Measurements from ENCODE around the gene GLS2. TPM values are rescaled to one million over a fixed set of nuclear protein-coding genes. Genes with fewer than 3 reads are reported as not detected.

Gene GLS2
- total and polyA plus RNA-seq, 2 experiments from 2014 or later = 12.2 to 31.6 TPM

- H3K4me2 ChIP-seq = no peak overlapping the region
- H3K9me2 ChIP-seq (ENCODE audit: insufficient read depth) = no peaks in the 10 kb centered on the region
- peak overlapping the region; percentile 87 for H3K27ac Mint-ChIP-seq
- peaks cover 13% of the 10 kb centered on the region for H3K4me1 ChIP-seq (ENCODE audit: insufficient read depth)
- peak overlapping the region; percentile 60; the same call in 1 of the 2 replicates for H2AFZ ChIP-seq
- no peaks in the 10 kb centered on the region for H3K36me3 ChIP-seq (ENCODE audit: insufficient read depth)
- DNase-seq (ENCODE audit: low spot score) (peak; percentile 61), ATAC-seq (peak; percentile 91)
- peaks cover 8% of the 10 kb centered on the region; the same call in 1 of the 2 replicates for H3F3A ChIP-seq (replicated peaks; ENCODE audit: low read depth)
- H3K36me3 Mint-ChIP-seq (ENCODE audit: low read depth) = no peaks in the 10 kb centered on the region
- peaks cover 18% of the 10 kb centered on the region for H3K4me1 Mint-ChIP-seq
- no peaks in the 10 kb centered on the region for H3K27me3 ChIP-seq (ENCODE audit: insufficient read depth)
- H3K27ac ChIP-seq (ENCODE audit: low read depth) = 0 out of 2 replicates have a peak overlapping the region, but pooled peaks have one; percentile 16
- no peak overlapping the region for H3K4me3 ChIP-seq
- no peak overlapping the region for H3K4me3 Mint-ChIP-seq
- H3K79me2 ChIP-seq (replicated peaks; ENCODE audit: insufficient read depth) = no peaks in the 10 kb centered on the region
- H4K20me1 ChIP-seq (replicated peaks; ENCODE audit: insufficient read depth) = no peaks in the 10 kb centered on the region
- no peak for TF ChIP-seq CREB1 (CRISPR knock-in tag; IDR thresholded peaks at IDR 0.05; ENCODE audit: low read depth)
- TF ChIP-seq ETS1 (IDR thresholded peaks at IDR 0.05) = no peak
- TF ChIP-seq POLR2AphosphoS5 (IDR thresholded peaks at IDR 0.05; ENCODE audit: low read depth) = no peak
- TF ChIP-seq EZH2 (IDR thresholded peaks at IDR 0.05; ENCODE audit: low read depth, unreplicated experiment) = no peak
- no peak for TF ChIP-seq CTCF (conservative IDR thresholded peaks at IDR 0.05; ENCODE audit: low read depth in 2 of 2)
- TF ChIP-seq ZNF114 (CRISPR knock-in tag; IDR thresholded peaks at IDR 0.05) = no peak
- TF ChIP-seq EZH2phosphoT487 (IDR thresholded peaks at IDR 0.05; ENCODE audit: unreplicated experiment) = no peak
- no peak for TF ChIP-seq NANOG (IDR thresholded peaks at IDR 0.05; ENCODE audit: borderline replicate concordance)
- TF ChIP-seq REST (IDR thresholded peaks at IDR 0.05; ENCODE audit: unreplicated experiment) = no peak
- no peak for TF ChIP-seq JUNB (IDR thresholded peaks at IDR 0.05; ENCODE audit: unreplicated experiment)
- no peak for TF ChIP-seq STAT1 (IDR thresholded peaks at IDR 0.05; ENCODE audit: unreplicated experiment)
- TF ChIP-seq ZNF462 (CRISPR knock-in tag; IDR thresholded peaks at IDR 0.05) = no peak
- TF ChIP-seq ZNF331 (CRISPR knock-in tag; IDR thresholded peaks at IDR 0.05; ENCODE audit: low read depth) = no peak
- H3K9me3 Mint-ChIP-seq = no peaks in the 10 kb centered on the region
- H3K27me3 Mint-ChIP-seq (ENCODE audit: insufficient read depth, low read depth, poor library complexity) = peaks cover 4% of the 10 kb centered on the region
Measured at GRCh38 chr12:56462565-56462964, 25.4 kb downstream of the GLS2 start.
